Measurements from ENCODE around the gene USP43. TPM values are rescaled to one million over a fixed set of nuclear protein-coding genes. Genes with fewer than 3 reads are reported as not detected.
"Not testable (repeated sequence)": the region's sequence is repeated elsewhere in the genome, so short reads cannot be mapped to it uniquely, and the experiment has no call there.

Gene USP43
- total and polyA plus RNA-seq, 3 experiments from 2014 or later = 0.22 to 0.31 (median 0.24) TPM

- H3K27me3 ChIP-seq (ENCODE audit: insufficient read depth, low read length, poor library complexity, severe bottlenecking) = peaks cover 13% of the 10 kb centered on the region
- Mint-ChIP-seq H3K4me3 (peak overlapping the region; percentile 58 to 90 (median 76)), H3K36me3 (no peaks in the 10 kb centered on the region), H3K9me3 (no peaks in the 10 kb centered on the region), H3K27ac (peak overlapping the region in 1 of 8 donors; percentile 34), H3K4me1 (peaks cover 11 to 21% (median 13%) of the 10 kb centered on the region in 3 donors), H3K27me3 (peaks cover 29 to 57% of the 10 kb centered on the region in 2 donors)
- ChIA-PET POLR2A (no interaction called here), CTCF (no interaction called here)
- H3K36me3 ChIP-seq (ENCODE audit: insufficient read depth, low read length) = no peaks in the 10 kb centered on the region
- peak overlapping the region; percentile 26 for H3K4me3 ChIP-seq (ENCODE audit: low read length)
- peaks cover 7% of the 10 kb centered on the region for H3K4me1 ChIP-seq (ENCODE audit: insufficient read depth, low read length)
- peak in 1 of 5 donors; percentile 8 for DNase-seq
- no peak overlapping the region for H3K27ac ChIP-seq (ENCODE audit: low read depth, low read length)
- no peaks in the 10 kb centered on the region for H3K9me3 ChIP-seq (ENCODE audit: low read length)
Measured at GRCh38 chr17:9645851-9646545, 681 bp downstream of the USP43 start.

- POLR2A ChIA-PET = no interaction called here
Measured at GRCh38 chr17:9646546-9646885, 1.2 kb downstream of the USP43 start.

GRCh38 chr17:9647014-9647413 lies 1.7 kb downstream of the USP43 start:
- no peak overlapping the region for H3K27ac Mint-ChIP-seq
- CTCF ChIA-PET = no interaction called here
- Histone ChIP-seq H3K27ac (ENCODE audit: low read depth, low read length) (no peak overlapping the region), H3K36me3 (ENCODE audit: insufficient read depth, low read length) (no peaks in the 10 kb centered on the region), H3K9me3 (ENCODE audit: low read length) (no peaks in the 10 kb centered on the region), H3K4me3 (ENCODE audit: low read length) (no peak overlapping the region), H3K27me3 (ENCODE audit: insufficient read depth, low read length, poor library complexity, severe bottlenecking) (peaks cover 13% of the 10 kb centered on the region), H3K4me1 (ENCODE audit: insufficient read depth, low read length) (peaks cover 7% of the 10 kb centered on the region)
- H3K4me1 Mint-ChIP-seq = peaks cover 11 to 21% (median 13%) of the 10 kb centered on the region in 3 donors
- no peak for DNase-seq
- no peaks in the 10 kb centered on the region for H3K9me3 Mint-ChIP-seq
- H3K4me3 Mint-ChIP-seq = peak overlapping the region in 2 of 7 donors; percentile 20 to 39
- POLR2A ChIA-PET = no interaction called here
- H3K36me3 Mint-ChIP-seq = no peaks in the 10 kb centered on the region
- peaks cover 25 to 59% of the 10 kb centered on the region in 2 donors for H3K27me3 Mint-ChIP-seq

More at GRCh38 chr17:9646546-9646885, 1.2 kb downstream of the USP43 start:
- Mint-ChIP-seq H3K4me3 (peak overlapping the region; percentile 58 to 90 (median 76)), H3K27me3 (peaks cover 28 to 61% of the 10 kb centered on the region in 2 donors), H3K9me3 (no peaks in the 10 kb centered on the region), H3K27ac (no peak overlapping the region), H3K4me1 (peaks cover 11 to 21% (median 13%) of the 10 kb centered on the region in 3 donors), H3K36me3 (no peaks in the 10 kb centered on the region)
- peaks cover 7% of the 10 kb centered on the region for H3K4me1 ChIP-seq (ENCODE audit: insufficient read depth, low read length)
- DNase-seq = no peak
- CTCF ChIA-PET = no interaction called here
- H3K4me3 ChIP-seq (ENCODE audit: low read length) = no peak overlapping the region
- no peaks in the 10 kb centered on the region for H3K36me3 ChIP-seq (ENCODE audit: insufficient read depth, low read length)
- H3K27me3 ChIP-seq (ENCODE audit: insufficient read depth, low read length, poor library complexity, severe bottlenecking) = peaks cover 13% of the 10 kb centered on the region
- H3K27ac ChIP-seq (ENCODE audit: low read depth, low read length) = no peak overlapping the region
- no peaks in the 10 kb centered on the region for H3K9me3 ChIP-seq (ENCODE audit: low read length)

- Histone ChIP-seq H3K9me3 (ENCODE audit: low read length) (no peaks in the 10 kb centered on the region), H3K4me3 (ENCODE audit: low read length) (no peak overlapping the region), H3K4me1 (ENCODE audit: insufficient read depth, low read length) (peaks cover 7% of the 10 kb centered on the region), H3K27ac (ENCODE audit: low read depth, low read length) (no peak overlapping the region), H3K27me3 (ENCODE audit: insufficient read depth, low read length, poor library complexity, severe bottlenecking) (peaks cover 13% of the 10 kb centered on the region), H3K36me3 (ENCODE audit: insufficient read depth, low read length) (no peaks in the 10 kb centered on the region)
- POLR2A ChIA-PET = no interaction called here
- Mint-ChIP-seq H3K4me1 (peaks cover 11 to 20% (median 13%) of the 10 kb centered on the region in 3 donors), H3K27me3 (peaks cover 28 to 56% of the 10 kb centered on the region in 2 donors), H3K27ac (peak overlapping the region in 1 of 8 donors; percentile 75), H3K9me3 (no peaks in the 10 kb centered on the region), H3K4me3 (no peak overlapping the region), H3K36me3 (no peaks in the 10 kb centered on the region)
- no peak for DNase-seq
- CTCF ChIA-PET = no interaction called here
Measured at GRCh38 chr17:9648521-9649110, 3.3 kb downstream of the USP43 start.

GRCh38 chr17:9658593-9659211 lies 13.4 kb downstream of the USP43 start:
- Mint-ChIP-seq H3K4me3 (no peak overlapping the region), H3K27me3 (peaks cover 7 to 10% of the 10 kb centered on the region in 2 donors), H3K27ac (no peak overlapping the region), H3K9me3 (no peaks in the 10 kb centered on the region), H3K36me3 (no peaks in the 10 kb centered on the region), H3K4me1 (no peaks in the 10 kb centered on the region)
- Histone ChIP-seq H3K4me3 (ENCODE audit: low read length) (no peak overlapping the region), H3K4me1 (ENCODE audit: insufficient read depth, low read length) (no peaks in the 10 kb centered on the region), H3K27ac (ENCODE audit: low read depth, low read length) (no peak overlapping the region), H3K9me3 (ENCODE audit: low read length) (no peaks in the 10 kb centered on the region), H3K27me3 (ENCODE audit: insufficient read depth, low read length, poor library complexity, severe bottlenecking) (no peaks in the 10 kb centered on the region), H3K36me3 (ENCODE audit: insufficient read depth, low read length) (no peaks in the 10 kb centered on the region)
- CTCF ChIA-PET = no interaction called here
- no peak for DNase-seq
- POLR2A ChIA-PET = no interaction called here

GRCh38 chr17:9661027-9661426 lies 15.7 kb downstream of the USP43 start:
- ChIA-PET POLR2A (no interaction called here), CTCF (no interaction called here)
- no peaks in the 10 kb centered on the region for H3K27me3 ChIP-seq (ENCODE audit: insufficient read depth, low read length, poor library complexity, severe bottlenecking)
- H3K27ac Mint-ChIP-seq = no peak overlapping the region
- peaks cover 10 to 13% of the 10 kb centered on the region in 2 donors for H3K27me3 Mint-ChIP-seq
- H3K4me1 Mint-ChIP-seq = peaks cover 5 to 8% (median 5%) of the 10 kb centered on the region in 3 donors
- no peak overlapping the region for H3K4me3 Mint-ChIP-seq
- no peaks in the 10 kb centered on the region for H3K9me3 ChIP-seq (ENCODE audit: low read length)
- H3K4me1 ChIP-seq (ENCODE audit: insufficient read depth, low read length) = no peaks in the 10 kb centered on the region
- DNase-seq = no peak
- peaks cover 0 to 4% (median 0%) of the 10 kb centered on the region in 5 donors for H3K9me3 Mint-ChIP-seq
- no peaks in the 10 kb centered on the region for H3K36me3 Mint-ChIP-seq
- H3K27ac ChIP-seq (ENCODE audit: low read depth, low read length) = no peak overlapping the region
- no peak overlapping the region for H3K4me3 ChIP-seq (ENCODE audit: low read length)
- H3K36me3 ChIP-seq (ENCODE audit: insufficient read depth, low read length) = no peaks in the 10 kb centered on the region

GRCh38 chr17:9663511-9663910 lies 18.2 kb downstream of the USP43 start:
- H3K27ac ChIP-seq (ENCODE audit: low read depth, low read length); H3K9me3 Mint-ChIP-seq; H3K36me3 Mint-ChIP-seq; H3K4me1 ChIP-seq (ENCODE audit: insufficient read depth, low read length); H3K4me3 ChIP-seq (ENCODE audit: low read length); H3K4me3 Mint-ChIP-seq; H3K36me3 ChIP-seq (ENCODE audit: insufficient read depth, low read length); H3K9me3 ChIP-seq (ENCODE audit: low read length); POLR2A ChIA-PET; DNase-seq; H3K27ac Mint-ChIP-seq; CTCF ChIA-PET; H3K27me3 ChIP-seq (ENCODE audit: insufficient read depth, low read length, poor library complexity, severe bottlenecking): not testable (repeated sequence)
- H3K4me1 Mint-ChIP-seq = peaks cover 21 to 29% (median 27%) of the 10 kb centered on the region in 3 donors
- peaks cover 7 to 22% of the 10 kb centered on the region in 2 donors for H3K27me3 Mint-ChIP-seq

GRCh38 chr17:9666461-9667050 lies 21.2 kb downstream of the USP43 start:
- Mint-ChIP-seq H3K9me3 (peaks cover 0 to 4% (median 0%) of the 10 kb centered on the region in 5 donors), H3K27ac (peak overlapping the region in 6 of 8 donors; percentile 5 to 80 (median 25)), H3K36me3 (no peaks in the 10 kb centered on the region), H3K4me1 (peaks cover 21 to 30% (median 29%) of the 10 kb centered on the region in 3 donors), H3K27me3 (peaks cover 18 to 47% of the 10 kb centered on the region in 2 donors), H3K4me3 (peak overlapping the region in 2 of 7 donors; percentile 41 to 51)
- no peaks in the 10 kb centered on the region for H3K9me3 ChIP-seq (ENCODE audit: low read length)
- H3K4me1 ChIP-seq (ENCODE audit: insufficient read depth, low read length) = no peaks in the 10 kb centered on the region
- DNase-seq = peak in 1 of 5 donors; percentile 11
- CTCF ChIA-PET = interaction anchor here (0.6 to 1.5 kb wide), 2 partner anchors 89 to 594 kb away, joined by 3 to 4 read pairs; no protein-coding TSS in a partner anchor
- no peaks in the 10 kb centered on the region for H3K36me3 ChIP-seq (ENCODE audit: insufficient read depth, low read length)
- H3K4me3 ChIP-seq (ENCODE audit: low read length) = no peak overlapping the region
- POLR2A ChIA-PET = no interaction called here
- no peak overlapping the region for H3K27ac ChIP-seq (ENCODE audit: low read depth, low read length)
- H3K27me3 ChIP-seq (ENCODE audit: insufficient read depth, low read length, poor library complexity, severe bottlenecking) = no peaks in the 10 kb centered on the region
